D721Med (cell line): ENCODE results near the gene CCDC24.
A peak's percentile ranks its signal among the peaks of the same experiment; 100 is the strongest.

Source experiments
- DNase-seq: peaks from one replicate; pipeline ENCODE4 v3.0.0; 2011; ENCODE audit warnings: low spot score; ENCODE audit not compliant: insufficient read length
- FAIRE-seq: peaks from 2 replicates; lab custom pipeline; 2011; peaks lifted over from hg19 to GRCh38; lab: Jason Lieb, UNC
- TF ChIP-seq, protein P1 (sequence below): IDR thresholded peaks from 2 replicates; pipeline ENCODE4 v1.5.1; 2012; ENCODE audit warnings: mild to moderate bottlenecking, control low read depth; ENCODE audit not compliant: insufficient read depth; ENCODE audit errors: missing control alignments

Gene CCDC24

DNA sequence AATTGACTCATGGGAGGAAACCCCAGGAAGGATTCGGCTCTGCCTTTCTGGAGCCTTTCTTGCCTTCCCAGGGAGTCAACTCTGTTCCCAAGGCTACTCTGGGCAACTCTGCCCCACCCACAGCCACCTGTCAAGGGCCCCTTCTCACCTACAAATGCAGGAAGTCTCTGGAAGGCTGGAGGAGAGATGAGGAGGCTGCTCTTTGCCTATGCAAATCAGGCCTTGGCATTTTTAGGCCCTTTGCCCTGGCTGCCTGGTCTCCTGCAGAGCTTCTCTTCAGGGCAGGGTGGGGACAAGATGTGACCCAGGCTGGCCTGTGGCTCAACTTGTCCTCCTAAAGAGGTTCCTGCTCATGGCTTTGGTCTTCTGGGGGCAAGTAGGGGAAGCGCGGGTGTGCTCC lies 34.4 kb downstream of the CCDC24 start:
- FAIRE-seq: no peak
- TF ChIP-seq, protein P1, sequence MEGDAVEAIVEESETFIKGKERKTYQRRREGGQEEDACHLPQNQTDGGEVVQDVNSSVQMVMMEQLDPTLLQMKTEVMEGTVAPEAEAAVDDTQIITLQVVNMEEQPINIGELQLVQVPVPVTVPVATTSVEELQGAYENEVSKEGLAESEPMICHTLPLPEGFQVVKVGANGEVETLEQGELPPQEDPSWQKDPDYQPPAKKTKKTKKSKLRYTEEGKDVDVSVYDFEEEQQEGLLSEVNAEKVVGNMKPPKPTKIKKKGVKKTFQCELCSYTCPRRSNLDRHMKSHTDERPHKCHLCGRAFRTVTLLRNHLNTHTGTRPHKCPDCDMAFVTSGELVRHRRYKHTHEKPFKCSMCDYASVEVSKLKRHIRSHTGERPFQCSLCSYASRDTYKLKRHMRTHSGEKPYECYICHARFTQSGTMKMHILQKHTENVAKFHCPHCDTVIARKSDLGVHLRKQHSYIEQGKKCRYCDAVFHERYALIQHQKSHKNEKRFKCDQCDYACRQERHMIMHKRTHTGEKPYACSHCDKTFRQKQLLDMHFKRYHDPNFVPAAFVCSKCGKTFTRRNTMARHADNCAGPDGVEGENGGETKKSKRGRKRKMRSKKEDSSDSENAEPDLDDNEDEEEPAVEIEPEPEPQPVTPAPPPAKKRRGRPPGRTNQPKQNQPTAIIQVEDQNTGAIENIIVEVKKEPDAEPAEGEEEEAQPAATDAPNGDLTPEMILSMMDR: no peak
- DNase-seq: no peak

DNA sequence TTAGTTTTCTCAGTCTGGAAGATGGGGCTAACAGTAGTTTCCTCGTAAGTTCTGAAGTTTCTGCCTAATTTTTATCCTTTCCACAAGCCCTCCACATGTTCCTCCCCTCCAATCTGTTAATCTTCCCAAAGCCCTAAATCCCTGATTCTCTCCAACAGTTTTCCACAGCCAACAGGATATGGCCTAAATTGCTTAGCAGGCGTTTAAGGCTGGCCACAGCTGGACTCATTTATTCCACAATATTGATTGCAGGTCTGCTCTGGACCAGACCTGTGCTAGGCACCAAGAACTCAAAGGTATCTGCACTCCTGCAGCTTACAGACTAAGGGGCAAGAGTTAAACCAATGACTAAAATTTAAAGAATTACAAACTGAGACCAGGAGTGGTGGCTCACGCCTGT lies 35.9 kb downstream of the CCDC24 start:
- FAIRE-seq (no peak), DNase-seq (no peak)
- TF ChIP-seq, protein P1: no peak

- DNase-seq (no peak), FAIRE-seq (no peak)
- TF ChIP-seq, protein P1: no peak
Observed at GRCh38 chr1:44029260-44029910, 38.0 kb downstream of the CCDC24 start.

DNA sequence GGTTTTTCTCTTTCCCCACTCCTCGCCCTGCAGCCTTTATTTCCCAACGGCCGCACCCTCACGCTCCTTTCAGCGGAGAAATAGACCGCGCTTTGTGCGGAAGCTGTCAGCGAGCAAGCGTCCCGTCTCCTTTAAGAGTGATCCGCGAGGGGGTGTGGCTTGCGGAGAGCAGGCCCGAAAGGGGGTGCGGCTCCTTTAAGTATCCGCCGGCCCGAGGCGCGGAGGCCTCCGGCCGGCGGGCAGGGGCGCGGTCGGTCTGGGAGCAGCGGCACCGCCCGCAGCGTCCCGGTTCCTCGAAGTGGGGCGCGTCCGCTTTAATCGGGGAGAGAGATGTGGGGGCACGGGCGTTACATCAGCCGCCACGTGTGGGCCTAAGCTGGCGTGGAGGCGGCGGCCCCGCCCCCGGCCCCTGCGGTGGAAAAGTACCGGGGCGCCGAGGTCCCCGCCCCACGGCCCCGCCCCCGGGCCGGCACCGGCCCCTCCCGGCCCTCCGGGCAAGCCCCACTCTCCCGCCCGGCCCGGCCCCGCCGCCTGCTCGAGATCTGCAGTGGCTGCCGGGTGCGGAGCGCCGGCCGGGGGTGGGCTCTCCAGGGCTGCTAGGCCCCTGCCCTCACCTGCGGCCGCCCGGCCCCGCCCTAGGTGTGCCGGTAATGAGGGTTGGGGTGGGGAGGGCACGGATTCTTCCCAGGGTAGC lies 38.7 kb downstream of the CCDC24 start:
- TF ChIP-seq, protein P1: no peak
- DNase-seq: peak; percentile 79
- FAIRE-seq: no peak

DNA sequence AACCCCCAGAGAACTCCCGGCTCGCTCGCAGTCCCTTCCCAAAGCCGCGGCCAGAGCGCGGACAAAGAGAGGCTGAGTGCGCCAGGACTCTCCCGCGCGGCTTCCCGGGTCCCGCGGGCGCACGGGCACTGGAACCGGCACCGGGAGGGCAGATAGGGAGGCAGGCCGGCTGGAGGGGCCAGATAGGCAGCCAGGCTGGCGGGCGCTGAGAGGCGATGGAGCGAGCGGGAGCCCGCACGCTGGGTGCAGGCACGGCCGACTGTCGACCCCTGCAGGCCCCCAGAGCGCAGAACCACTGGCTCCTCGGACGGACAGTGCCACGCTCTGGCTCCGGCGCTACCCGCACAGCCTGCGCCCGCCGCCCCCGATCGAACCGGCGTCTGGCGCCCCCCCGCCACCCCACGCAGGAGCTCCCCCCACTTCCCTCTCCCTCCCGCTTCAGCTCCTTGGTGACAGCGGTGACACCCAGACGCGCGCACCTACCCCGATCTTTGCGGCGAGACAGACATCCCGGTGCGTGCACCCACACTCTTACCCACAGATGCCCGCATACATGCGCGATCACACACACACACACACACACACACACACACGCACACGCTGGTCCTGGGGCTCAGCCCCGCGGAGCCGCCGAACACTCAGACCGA lies 39.3 kb downstream of the CCDC24 start:
- TF ChIP-seq, protein P1: peak; percentile 10
- FAIRE-seq (no peak), DNase-seq (no peak)

DNA sequence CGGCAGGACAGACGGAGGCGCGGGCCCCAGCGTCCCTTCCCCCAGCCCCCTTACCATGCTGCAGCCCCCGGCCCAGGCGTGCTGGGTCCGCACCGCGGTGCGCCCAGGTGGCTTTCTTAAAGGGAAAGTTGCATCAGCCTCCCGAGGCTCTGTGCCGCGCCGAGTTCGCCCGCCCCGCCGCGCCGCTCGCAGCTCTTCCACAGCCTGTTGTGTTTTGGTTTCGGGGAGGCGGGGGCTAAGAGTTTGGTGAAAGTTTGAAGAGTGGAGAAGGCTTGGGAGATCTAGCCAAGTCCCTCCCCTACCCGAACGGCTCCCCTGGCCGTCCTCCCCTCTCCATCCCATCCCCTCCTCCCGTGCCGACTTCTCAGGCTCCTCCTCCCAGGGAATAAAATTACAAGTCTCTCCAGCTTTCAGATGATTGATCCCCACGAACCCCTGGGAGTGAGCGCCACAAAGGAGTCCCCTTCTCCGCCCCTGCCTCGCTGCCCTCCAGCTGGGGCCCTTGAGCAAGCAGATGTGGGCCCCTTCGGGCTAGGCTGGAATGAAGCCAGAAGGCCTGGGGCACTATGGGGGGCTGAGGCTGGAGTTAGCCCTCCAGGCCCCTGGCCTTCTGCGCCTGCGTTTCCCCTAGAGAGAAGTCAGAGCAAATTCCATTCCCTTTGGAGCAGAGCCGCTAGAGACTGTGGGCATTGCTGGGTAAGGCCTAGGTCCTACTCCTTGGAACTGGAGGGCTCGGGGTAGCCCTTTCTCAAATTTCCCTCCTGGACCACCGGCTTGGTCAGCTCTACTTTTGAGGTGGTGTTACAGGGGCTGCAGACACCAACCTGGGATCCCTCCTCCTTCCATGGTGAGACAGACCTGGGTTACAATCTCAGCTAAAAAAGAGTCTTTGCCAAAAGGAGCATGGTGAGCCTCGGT lies 40.1 kb downstream of the CCDC24 start, which contains the start of gene SLC6A9:
SLC6A9 (minus strand) TSS at position 211 of the 918 bp plus-strand sequence. CDS start 7,185 bp downstream, outside the sequence.
- FAIRE-seq (no peak), DNase-seq (no peak)
- TF ChIP-seq, protein P1: no peak
